Stimulated activated CD4-positive, alpha-beta T cell treated with anti-CD3 and anti-CD28 coated beads, Interleukin-1b, Interleukin-23, amount 100 ng/mL, for 48 hours (primary cell): Measurements from ENCODE around the gene CDHR3.

ENCODE experiments used
- DNase-seq: peaks from one replicate; pipeline ENCODE4 v3.0.0-alpha.2; 2020

CDHR3 gene

GRCh38 chr7:106029941-106030340 is 66.9 kb downstream of the CDHR3 start:
- no peak for DNase-seq

GRCh38 chr7:106031300-106032035 is 68.4 kb downstream of the CDHR3 start:
- DNase-seq: no peak

GRCh38 chr7:106032295-106032694 is 69.2 kb downstream of the CDHR3 start:
- no peak for DNase-seq

GRCh38 chr7:106033735-106034134 is 70.7 kb downstream of the CDHR3 start:
- no peak for DNase-seq

GRCh38 chr7:106034383-106034782 is 71.3 kb downstream of the CDHR3 start:
- no peak for DNase-seq

- no peak for DNase-seq
Observed at GRCh38 chr7:106035568-106035967, 72.5 kb downstream of the CDHR3 start.

GRCh38 chr7:106036004-106036403 is 72.9 kb downstream of the CDHR3 start:
- DNase-seq: no peak

- no peak for DNase-seq
Observed at GRCh38 chr7:106037489-106038176, 74.6 kb downstream of the CDHR3 start.

- no peak for DNase-seq
Observed at GRCh38 chr7:106038289-106038688, 75.2 kb downstream of the CDHR3 start.

GRCh38 chr7:106038916-106039315 is 75.9 kb downstream of the CDHR3 start:
- no peak for DNase-seq

- DNase-seq: no peak
Observed at GRCh38 chr7:106039486-106040060, 76.5 kb downstream of the CDHR3 start.

GRCh38 chr7:106041140-106041717 is 78.2 kb downstream of the CDHR3 start:
- peak; percentile 20 for DNase-seq

- DNase-seq: no peak
Observed at GRCh38 chr7:106042196-106042611, 79.1 kb downstream of the CDHR3 start.

GRCh38 chr7:106045139-106045538 is 82.1 kb downstream of the CDHR3 start:
- DNase-seq: no peak

- no peak for DNase-seq
Observed at GRCh38 chr7:106045586-106045985, 82.5 kb downstream of the CDHR3 start.

- DNase-seq: no peak
Observed at GRCh38 chr7:106047184-106047583, 84.1 kb downstream of the CDHR3 start.

GRCh38 chr7:106047818-106048705 is 85.0 kb downstream of the CDHR3 start:
- DNase-seq: no peak

- no peak for DNase-seq
Observed at GRCh38 chr7:106048706-106049020, 85.6 kb downstream of the CDHR3 start.

- DNase-seq: no peak
Observed at GRCh38 chr7:106049139-106049752, 86.2 kb downstream of the CDHR3 start.

GRCh38 chr7:106050002-106050745 is 87.1 kb downstream of the CDHR3 start:
- DNase-seq: no peak

GRCh38 chr7:106050746-106051117 is 87.7 kb downstream of the CDHR3 start:
- DNase-seq: no peak

GRCh38 chr7:106052681-106053080 is 89.6 kb downstream of the CDHR3 start:
- no peak for DNase-seq
